SJSA1 (cell line): Measurements from ENCODE around the gene AKT1S1. TPM values are rescaled to one million over a fixed set of nuclear protein-coding genes. Genes with fewer than 3 reads are reported as not detected.

Source experiments
- DNase-seq, 2 experiments: peaks; one replicate each; pipeline ENCODE4 v3.0.0-alpha.2; 2015 to 2020; ENCODE audit warnings: low spot score in 2 of 2, low read depth in 1 of 2
- H3K27ac ChIP-seq: fragments of 250-450 bp; sonication (Bioruptor Pico); 2 replicates; pipeline ENCODE4 v1.5.1; 2020; ENCODE audit warnings: mild to moderate bottlenecking, moderate library complexity
- H3K27me3 ChIP-seq: fragments of 250-450 bp; sonication (Bioruptor Pico); replicated peaks from 2 replicates; pipeline ENCODE4 v1.5.1; 2020; ENCODE audit warnings: mild to moderate bottlenecking, moderate library complexity
- H3K36me3 ChIP-seq: fragments of 250-450 bp; sonication (Bioruptor Pico); 2 replicates; pipeline ENCODE4 v1.5.1; 2020; ENCODE audit warnings: mild to moderate bottlenecking
- H3K4me1 ChIP-seq: fragments of 250-450 bp; sonication (Bioruptor Pico); replicated peaks from 2 replicates; pipeline ENCODE4 v1.6.1; 2021; ENCODE audit warnings: mild to moderate bottlenecking
- H3K4me3 ChIP-seq: fragments of 250-450 bp; sonication (Bioruptor Pico); 2 replicates; pipeline ENCODE4 v1.5.1; 2020; ENCODE audit warnings: mild to moderate bottlenecking
- H3K9me3 ChIP-seq: fragments of 250-450 bp; sonication (Bioruptor Pico); replicated peaks from 2 replicates; pipeline ENCODE4 v1.5.1; 2020; ENCODE audit warnings: mild to moderate bottlenecking
- total RNA-seq: library from RNA; depleted of rRNA; stranded (reverse); fragments of >200 nt; shearing (Covaris generic); gene quantifications from 2 replicates; pipeline ENCODE4 v1.2.3, GENCODE V29; 2014

Gene AKT1S1
- total RNA-seq, 1 experiment from 2014 or later = 8.8 TPM

- Histone ChIP-seq H3K27ac (no peak overlapping the region), H3K4me3 (no peak overlapping the region), H3K4me1 (peaks cover 15% of the 10 kb centered on the region), H3K9me3 (no peaks in the 10 kb centered on the region), H3K36me3 (no peaks in the 10 kb centered on the region), H3K27me3 (no peaks in the 10 kb centered on the region)
- DNase-seq = no peak
Observed at GRCh38 chr19:49894011-49894664, 17.0 kb upstream of the AKT1S1 start.

DNA sequence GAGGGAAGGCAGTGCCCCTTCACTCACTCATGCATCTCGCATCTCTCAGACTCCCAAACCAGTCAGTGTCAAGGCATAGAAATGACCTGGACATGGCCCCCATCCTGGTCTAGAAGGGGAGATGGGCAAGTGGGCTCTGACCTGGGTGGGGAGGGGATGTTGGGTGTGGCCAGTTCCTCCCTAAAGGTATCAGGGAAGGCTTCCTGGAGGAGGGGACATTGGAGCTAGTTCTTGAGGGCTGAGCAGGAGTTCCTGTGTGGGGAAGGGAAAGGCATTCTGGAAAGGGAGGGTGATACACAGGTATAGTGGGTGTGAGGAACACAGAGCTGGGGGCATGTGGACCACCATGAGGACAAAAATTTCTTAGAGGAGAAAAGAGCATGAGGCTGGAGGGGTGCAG, 15.6 kb upstream of the AKT1S1 start:
- H3K4me1 ChIP-seq = peaks cover 11% of the 10 kb centered on the region
- H3K36me3 ChIP-seq = no peaks in the 10 kb centered on the region
- H3K4me3 ChIP-seq = no peak overlapping the region
- H3K9me3 ChIP-seq = no peaks in the 10 kb centered on the region
- no peaks in the 10 kb centered on the region for H3K27me3 ChIP-seq
- no peak overlapping the region for H3K27ac ChIP-seq
- DNase-seq = no peak

GRCh38 chr19:49891393-49891792, 14.2 kb upstream of the AKT1S1 start:
- Histone ChIP-seq H3K27ac (no peak overlapping the region), H3K9me3 (no peaks in the 10 kb centered on the region), H3K27me3 (no peaks in the 10 kb centered on the region), H3K4me1 (no peaks in the 10 kb centered on the region), H3K4me3 (no peak overlapping the region), H3K36me3 (no peaks in the 10 kb centered on the region)
- no peak for DNase-seq

GRCh38 chr19:49890349-49891311, 13.5 kb upstream of the AKT1S1 start:
- Histone ChIP-seq H3K4me3 (no peak overlapping the region), H3K27ac (no peak overlapping the region), H3K9me3 (no peaks in the 10 kb centered on the region), H3K27me3 (no peaks in the 10 kb centered on the region), H3K36me3 (no peaks in the 10 kb centered on the region), H3K4me1 (no peaks in the 10 kb centered on the region)
- no peak for DNase-seq

DNA sequence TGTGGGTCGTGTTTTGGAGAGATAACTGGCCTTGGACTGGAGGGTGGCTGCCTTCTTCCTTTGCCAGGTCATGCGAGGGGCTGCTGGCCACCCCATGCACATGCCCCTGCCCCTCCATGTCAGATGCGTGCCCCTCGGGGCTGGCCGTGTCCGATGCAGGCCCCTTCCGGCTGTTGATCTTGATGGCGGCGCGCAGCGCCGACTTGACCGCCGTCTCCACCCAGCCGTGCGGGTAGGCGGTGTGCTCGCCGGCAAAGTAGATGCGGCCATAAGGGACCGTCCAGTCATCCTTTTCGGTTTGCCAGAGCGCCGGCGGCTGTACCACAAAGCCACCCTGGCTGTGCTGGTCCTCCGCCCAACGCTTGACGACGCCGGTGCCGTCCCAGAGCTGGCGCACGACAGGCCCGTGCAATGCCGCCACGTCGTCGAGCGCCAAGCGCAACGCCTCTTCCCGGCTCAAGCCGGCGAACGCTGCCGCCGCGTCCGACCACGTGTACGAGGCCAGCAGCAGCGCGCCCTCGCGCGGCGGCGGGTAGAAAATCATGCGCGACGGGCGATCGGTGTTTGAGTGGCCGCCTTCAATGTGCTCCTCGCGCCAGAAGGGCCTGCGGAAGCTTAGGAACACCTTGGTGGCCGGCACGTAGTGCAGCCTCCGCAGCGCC, 12.7 kb upstream of the AKT1S1 start:
- no peaks in the 10 kb centered on the region for H3K9me3 ChIP-seq
- no peaks in the 10 kb centered on the region for H3K4me1 ChIP-seq
- peaks cover 2% of the 10 kb centered on the region for H3K36me3 ChIP-seq
- H3K4me3 ChIP-seq = no peak overlapping the region
- H3K27ac ChIP-seq = no peak overlapping the region
- no peaks in the 10 kb centered on the region for H3K27me3 ChIP-seq
- no peak for DNase-seq

GRCh38 chr19:49889038-49889686, 12.0 kb upstream of the AKT1S1 start:
- no peak for DNase-seq
- Histone ChIP-seq H3K4me1 (no peaks in the 10 kb centered on the region), H3K36me3 (peaks cover 8% of the 10 kb centered on the region), H3K27me3 (no peaks in the 10 kb centered on the region), H3K4me3 (no peak overlapping the region), H3K27ac (no peak overlapping the region), H3K9me3 (no peaks in the 10 kb centered on the region)

DNA sequence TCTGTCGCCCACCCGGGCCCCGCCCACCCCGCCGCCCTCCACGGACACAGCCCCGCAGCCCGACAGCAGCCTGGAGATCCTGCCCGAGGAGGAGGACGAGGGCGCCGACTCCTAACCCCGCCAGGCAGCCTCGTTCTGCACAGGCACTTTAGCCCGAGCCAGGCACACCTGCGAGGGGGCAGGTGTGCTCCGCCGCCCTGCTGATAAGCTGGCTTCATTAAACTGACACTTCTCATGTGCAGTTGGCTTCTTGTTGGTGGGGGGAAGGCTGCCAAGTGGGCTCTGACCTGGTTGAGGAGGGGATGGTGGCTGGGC, 11.3 kb upstream of the AKT1S1 start:
- H3K27ac ChIP-seq = no peak overlapping the region
- no peaks in the 10 kb centered on the region for H3K4me1 ChIP-seq
- no peak overlapping the region for H3K4me3 ChIP-seq
- DNase-seq = no peak
- no peaks in the 10 kb centered on the region; the same call in 1 of the 2 replicates for H3K9me3 ChIP-seq
- peaks cover 15% of the 10 kb centered on the region for H3K36me3 ChIP-seq
- H3K27me3 ChIP-seq = no peaks in the 10 kb centered on the region

GRCh38 chr19:49887665-49888509, 10.7 kb upstream of the AKT1S1 start:
- peaks cover 4% of the 10 kb centered on the region; the same call in 1 of the 2 replicates for H3K9me3 ChIP-seq
- no peaks in the 10 kb centered on the region for H3K4me1 ChIP-seq
- no peak overlapping the region for H3K27ac ChIP-seq
- H3K4me3 ChIP-seq = no peak overlapping the region
- peaks cover 21% of the 10 kb centered on the region for H3K36me3 ChIP-seq
- H3K27me3 ChIP-seq = no peaks in the 10 kb centered on the region
- DNase-seq = no peak

DNA sequence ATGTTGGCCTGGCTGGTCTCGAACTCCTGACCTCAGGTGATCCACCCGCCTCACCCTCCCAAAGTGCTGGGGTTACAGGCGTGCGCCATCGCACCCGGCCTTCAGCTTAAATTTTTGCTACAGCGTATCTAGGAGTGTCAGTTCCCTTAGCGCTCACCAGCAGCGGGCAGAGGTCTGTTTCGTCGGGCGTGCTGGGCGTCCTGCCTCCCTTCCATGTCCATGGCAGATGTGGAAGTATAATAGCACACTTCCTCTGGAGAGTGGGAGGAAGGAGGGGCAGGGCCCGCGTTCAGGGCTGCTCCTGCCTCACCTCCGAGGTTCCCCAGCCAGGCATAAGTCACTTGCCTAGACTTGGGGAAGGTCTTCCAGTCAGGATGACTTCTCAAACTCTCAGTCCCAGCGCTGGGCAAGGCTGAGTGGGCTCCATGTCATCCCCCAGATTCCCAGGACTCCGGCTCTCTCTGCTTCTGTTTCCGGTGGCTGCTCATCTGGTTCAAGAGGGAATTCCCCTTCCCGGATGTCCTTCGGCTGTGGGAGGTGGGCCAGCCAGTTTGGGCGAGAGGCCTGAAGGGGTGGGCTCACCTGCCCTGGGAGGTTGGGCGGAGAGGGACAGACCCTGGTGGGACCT, 10.0 kb upstream of the AKT1S1 start:
- Histone ChIP-seq H3K27ac (no peak overlapping the region), H3K4me1 (no peaks in the 10 kb centered on the region), H3K36me3 (peaks cover 28% of the 10 kb centered on the region), H3K4me3 (no peak overlapping the region), H3K27me3 (no peaks in the 10 kb centered on the region), H3K9me3 (peaks cover 7% of the 10 kb centered on the region; the same call in 1 of the 2 replicates)
- no peak for DNase-seq

- Histone ChIP-seq H3K4me3 (no peak overlapping the region), H3K4me1 (no peaks in the 10 kb centered on the region), H3K9me3 (peaks cover 7% of the 10 kb centered on the region; the same call in 1 of the 2 replicates), H3K27me3 (no peaks in the 10 kb centered on the region), H3K36me3 (peaks cover 47% of the 10 kb centered on the region), H3K27ac (no peak overlapping the region)
- no peak for DNase-seq
Observed at GRCh38 chr19:49884760-49885159, 7.6 kb upstream of the AKT1S1 start.

GRCh38 chr19:49884109-49884508, 7.0 kb upstream of the AKT1S1 start:
- no peak overlapping the region for H3K4me3 ChIP-seq
- no peak overlapping the region for H3K27ac ChIP-seq
- H3K4me1 ChIP-seq = no peaks in the 10 kb centered on the region
- H3K27me3 ChIP-seq = no peaks in the 10 kb centered on the region
- peaks cover 49% of the 10 kb centered on the region for H3K36me3 ChIP-seq
- H3K9me3 ChIP-seq = peaks cover 7% of the 10 kb centered on the region; the same call in 1 of the 2 replicates
- DNase-seq = no peak

- Histone ChIP-seq H3K36me3 (peaks cover 51% of the 10 kb centered on the region), H3K9me3 (peaks cover 7% of the 10 kb centered on the region; the same call in 1 of the 2 replicates), H3K4me1 (peaks cover 8% of the 10 kb centered on the region), H3K27ac (no peak overlapping the region), H3K4me3 (no peak overlapping the region), H3K27me3 (no peaks in the 10 kb centered on the region)
- DNase-seq = no peak
Observed at GRCh38 chr19:49883094-49883493, 5.9 kb upstream of the AKT1S1 start.
